ENCODE data around the gene SGMS1.
A peak's percentile ranks its signal among the peaks of the same experiment; 100 is the strongest.

Gene SGMS1

GRCh38 chr10:50526185-50526584 is 97.6 kb downstream of the SGMS1 start:
- peak; percentile 33 to 75 for DNase-seq
- TF ChIP-seq GATA1 (IDR thresholded peaks at IDR 0.05; ENCODE audit: low read depth, low read length) (no peak), POLR2A (IDR thresholded peaks at IDR 0.05; ENCODE audit: low read length) (no peak)

- DNase-seq: no peak
- no peak for TF ChIP-seq POLR2A (IDR thresholded peaks at IDR 0.05; ENCODE audit: low read length)
- no peak for TF ChIP-seq GATA1 (IDR thresholded peaks at IDR 0.05; ENCODE audit: low read depth, low read length)
Observed at GRCh38 chr10:50523357-50523756, 100.4 kb downstream of the SGMS1 start.

- no peak for DNase-seq
- TF ChIP-seq GATA1 (IDR thresholded peaks at IDR 0.05; ENCODE audit: low read depth, low read length) (no peak), POLR2A (IDR thresholded peaks at IDR 0.05; ENCODE audit: low read length) (no peak)
Observed at GRCh38 chr10:50522908-50523307, 100.8 kb downstream of the SGMS1 start.

- no peak for DNase-seq
- no peak for TF ChIP-seq POLR2A (IDR thresholded peaks at IDR 0.05; ENCODE audit: low read length)
- no peak for TF ChIP-seq GATA1 (IDR thresholded peaks at IDR 0.05; ENCODE audit: low read depth, low read length)
Observed at GRCh38 chr10:50520115-50520514, 103.6 kb downstream of the SGMS1 start.

- no peak for DNase-seq
- TF ChIP-seq GATA1 (IDR thresholded peaks at IDR 0.05; ENCODE audit: low read depth, low read length) (no peak), POLR2A (IDR thresholded peaks at IDR 0.05; ENCODE audit: low read length) (no peak)
Observed at GRCh38 chr10:50517626-50518025, 106.1 kb downstream of the SGMS1 start.

- TF ChIP-seq POLR2A (IDR thresholded peaks at IDR 0.05; ENCODE audit: low read length) (no peak), GATA1 (IDR thresholded peaks at IDR 0.05; ENCODE audit: low read depth, low read length) (no peak)
- DNase-seq: no peak
Observed at GRCh38 chr10:50516171-50516570, 107.6 kb downstream of the SGMS1 start.

- no peak for DNase-seq
- no peak for TF ChIP-seq POLR2A (IDR thresholded peaks at IDR 0.05; ENCODE audit: low read length)
- TF ChIP-seq GATA1 (IDR thresholded peaks at IDR 0.05; ENCODE audit: low read depth, low read length): no peak
Observed at GRCh38 chr10:50515420-50515819, 108.3 kb downstream of the SGMS1 start.

- no peak for DNase-seq
- no peak for TF ChIP-seq GATA1 (IDR thresholded peaks at IDR 0.05; ENCODE audit: low read depth, low read length)
- no peak for TF ChIP-seq POLR2A (IDR thresholded peaks at IDR 0.05; ENCODE audit: low read length)
Observed at GRCh38 chr10:50514995-50515394, 108.8 kb downstream of the SGMS1 start.

- no peak for DNase-seq
- TF ChIP-seq GATA1 (IDR thresholded peaks at IDR 0.05; ENCODE audit: low read depth, low read length): no peak
Observed at GRCh38 chr10:50513956-50514355, 109.8 kb downstream of the SGMS1 start.

- no peak for DNase-seq
- TF ChIP-seq GATA1 (IDR thresholded peaks at IDR 0.05; ENCODE audit: low read depth, low read length) (no peak), POLR2A (IDR thresholded peaks at IDR 0.05; ENCODE audit: low read length) (no peak)
Observed at GRCh38 chr10:50512743-50513416, 110.9 kb downstream of the SGMS1 start.

GRCh38 chr10:50512214-50512595 is 111.6 kb downstream of the SGMS1 start:
- DNase-seq: peak in 1 of 2 experiments; percentile 54
- no peak for TF ChIP-seq POLR2A (IDR thresholded peaks at IDR 0.05; ENCODE audit: low read length)
- no peak for TF ChIP-seq GATA1 (IDR thresholded peaks at IDR 0.05; ENCODE audit: low read depth, low read length)

GRCh38 chr10:50511492-50512213 is 112.1 kb downstream of the SGMS1 start:
- DNase-seq: peak; percentile 79 to 87
- TF ChIP-seq GATA1 (IDR thresholded peaks at IDR 0.05; ENCODE audit: low read depth, low read length) (no peak), POLR2A (IDR thresholded peaks at IDR 0.05; ENCODE audit: low read length) (no peak)

GRCh38 chr10:50510517-50511473 is 113.0 kb downstream of the SGMS1 start:
- no peak for DNase-seq

More at GRCh38 chr10:50510517-50511473, 113.0 kb downstream of the SGMS1 start:
- TF ChIP-seq POLR2A (IDR thresholded peaks at IDR 0.05; ENCODE audit: low read length): no peak
- no peak for TF ChIP-seq GATA1 (IDR thresholded peaks at IDR 0.05; ENCODE audit: low read depth, low read length)
